ENCODE measurements around the gene ATP6V0B.
A peak's percentile ranks its signal among the peaks of the same experiment; 100 is the strongest.

The ATP6V0B gene

DNA sequence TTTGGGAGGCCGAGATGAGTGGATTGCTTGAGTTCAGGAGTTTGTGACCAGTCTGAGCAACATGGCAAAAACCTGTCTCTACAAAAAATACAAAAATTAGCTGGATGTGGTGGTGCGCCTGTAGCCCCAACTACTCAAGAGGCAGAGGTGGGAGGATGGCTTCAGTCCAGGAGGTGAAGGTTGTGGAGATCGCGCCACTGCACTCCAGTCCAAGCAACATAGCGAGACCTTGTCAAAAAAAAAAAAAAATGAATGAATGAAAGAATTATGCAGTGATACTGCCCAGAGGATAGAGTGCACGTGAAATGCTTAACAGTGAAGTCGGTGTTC lies 5.4 kb upstream of the ATP6V0B start:
- TF ChIP-seq, protein P1, sequence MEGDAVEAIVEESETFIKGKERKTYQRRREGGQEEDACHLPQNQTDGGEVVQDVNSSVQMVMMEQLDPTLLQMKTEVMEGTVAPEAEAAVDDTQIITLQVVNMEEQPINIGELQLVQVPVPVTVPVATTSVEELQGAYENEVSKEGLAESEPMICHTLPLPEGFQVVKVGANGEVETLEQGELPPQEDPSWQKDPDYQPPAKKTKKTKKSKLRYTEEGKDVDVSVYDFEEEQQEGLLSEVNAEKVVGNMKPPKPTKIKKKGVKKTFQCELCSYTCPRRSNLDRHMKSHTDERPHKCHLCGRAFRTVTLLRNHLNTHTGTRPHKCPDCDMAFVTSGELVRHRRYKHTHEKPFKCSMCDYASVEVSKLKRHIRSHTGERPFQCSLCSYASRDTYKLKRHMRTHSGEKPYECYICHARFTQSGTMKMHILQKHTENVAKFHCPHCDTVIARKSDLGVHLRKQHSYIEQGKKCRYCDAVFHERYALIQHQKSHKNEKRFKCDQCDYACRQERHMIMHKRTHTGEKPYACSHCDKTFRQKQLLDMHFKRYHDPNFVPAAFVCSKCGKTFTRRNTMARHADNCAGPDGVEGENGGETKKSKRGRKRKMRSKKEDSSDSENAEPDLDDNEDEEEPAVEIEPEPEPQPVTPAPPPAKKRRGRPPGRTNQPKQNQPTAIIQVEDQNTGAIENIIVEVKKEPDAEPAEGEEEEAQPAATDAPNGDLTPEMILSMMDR (conservative IDR thresholded peaks at IDR 0.05; ENCODE audit: control insufficient read depth, insufficient read depth, low read depth, low read length) = no peak
- H3K4me3 ChIP-seq (ENCODE audit: control insufficient read depth, low read depth, low read length) = peak overlapping the region; percentile 93
- no peak for DNase-seq (ENCODE audit: low read depth)

GRCh38 chr1:43969746-43970466 lies 4.9 kb upstream of the ATP6V0B start, which contains the start of gene DPH2:
Gene DPH2 (plus strand): TSS chr1:43970010. CDS start chr1:43970176, 166 bp downstream.
- peak; percentile 96 for DNase-seq (ENCODE audit: low read depth)
- TF ChIP-seq, protein P1 (conservative IDR thresholded peaks at IDR 0.05; ENCODE audit: control insufficient read depth, insufficient read depth, low read depth, low read length) = no peak
- H3K4me3 ChIP-seq (ENCODE audit: control insufficient read depth, low read depth, low read length) = peak within 1 kb of the TSS; percentile 93

- TF ChIP-seq, protein P1 (conservative IDR thresholded peaks at IDR 0.05; ENCODE audit: control insufficient read depth, insufficient read depth, low read depth, low read length) = no peak
- H3K4me3 ChIP-seq (ENCODE audit: control insufficient read depth, low read depth, low read length) = peak overlapping the region; percentile 93
- DNase-seq (ENCODE audit: low read depth) = no peak
Measured at GRCh38 chr1:43970502-43970901, 4.3 kb upstream of the ATP6V0B start.

- TF ChIP-seq, protein P1 (conservative IDR thresholded peaks at IDR 0.05; ENCODE audit: control insufficient read depth, insufficient read depth, low read depth, low read length) = no peak
- no peak for DNase-seq (ENCODE audit: low read depth)
- H3K4me3 ChIP-seq (ENCODE audit: control insufficient read depth, low read depth, low read length) = peak overlapping the region; percentile 93
Measured at GRCh38 chr1:43970911-43971310, 3.8 kb upstream of the ATP6V0B start.

- TF ChIP-seq, protein P1 (conservative IDR thresholded peaks at IDR 0.05; ENCODE audit: control insufficient read depth, insufficient read depth, low read depth, low read length) = no peak
- DNase-seq (ENCODE audit: low read depth) = no peak
- H3K4me3 ChIP-seq (ENCODE audit: control insufficient read depth, low read depth, low read length) = no peak overlapping the region
Measured at GRCh38 chr1:43971336-43971980, 3.3 kb upstream of the ATP6V0B start.

DNA sequence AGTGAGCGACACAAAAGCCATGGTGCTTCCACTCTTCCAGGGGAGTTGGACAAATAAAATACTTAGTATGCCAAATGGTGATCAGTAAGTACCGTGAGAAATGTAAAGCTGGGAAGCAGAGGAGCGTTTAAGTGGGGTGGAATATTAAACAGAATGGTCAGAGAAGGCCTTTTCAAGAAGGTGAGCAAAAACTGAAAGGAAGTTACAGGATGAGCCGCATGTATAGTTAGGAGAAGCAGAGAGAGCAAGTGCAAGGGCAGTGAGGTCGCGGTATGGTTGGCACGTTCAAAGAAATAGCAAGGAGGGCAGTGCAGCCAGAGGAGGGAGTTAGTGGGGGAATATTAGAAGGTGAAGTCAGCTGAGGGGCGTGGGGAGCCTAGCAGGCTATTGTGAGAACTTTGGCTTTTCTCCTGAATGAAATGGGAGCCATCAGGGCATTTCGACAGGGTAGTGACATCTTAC lies 748 bp upstream of the ATP6V0B start:
- TF ChIP-seq, protein P1 (conservative IDR thresholded peaks at IDR 0.05; ENCODE audit: control insufficient read depth, insufficient read depth, low read depth, low read length) = no peak
- H3K4me3 ChIP-seq (ENCODE audit: control insufficient read depth, low read depth, low read length) = peak overlapping the region; percentile 85
- DNase-seq (ENCODE audit: low read depth) = peak; percentile 36

Data from fibroblast of mammary gland (primary cell).